Measurements from ENCODE around the gene MGAT5. TPM values are rescaled to one million over a fixed set of nuclear protein-coding genes. Genes with fewer than 3 reads are reported as not detected.

MGAT5 gene
- total RNA-seq, 4 donors from 2014 or later = 34.1 to 47.5 (median 42.6) TPM

- WGBS, 2 donors = 91 to 93% methylated on average over 7 of the region's 7 CpGs
- no peak overlapping the region for H3K27ac ChIP-seq
- H3K4me1 ChIP-seq = no peaks in the 10 kb centered on the region
- peaks cover 0 to 13% (median 0%) of the 10 kb centered on the region in 3 donors for H3K36me3 ChIP-seq
- no peaks in the 10 kb centered on the region for H3K27me3 ChIP-seq
- no peak for DNase-seq (ENCODE audit: low spot score in 2 of 2)
- TF ChIP-seq EP300 (IDR thresholded peaks at IDR 0.05) (no peak), POLR2A (IDR thresholded peaks at IDR 0.05) (no peak), CTCF (IDR thresholded peaks at IDR 0.05) (no peak)
- no peaks in the 10 kb centered on the region for H3K9me3 ChIP-seq
- no peak overlapping the region for H3K4me3 ChIP-seq
These were observed 203.5 kb downstream of the MGAT5 start for GRCh38 chr2:134457353-134457752.

DNA sequence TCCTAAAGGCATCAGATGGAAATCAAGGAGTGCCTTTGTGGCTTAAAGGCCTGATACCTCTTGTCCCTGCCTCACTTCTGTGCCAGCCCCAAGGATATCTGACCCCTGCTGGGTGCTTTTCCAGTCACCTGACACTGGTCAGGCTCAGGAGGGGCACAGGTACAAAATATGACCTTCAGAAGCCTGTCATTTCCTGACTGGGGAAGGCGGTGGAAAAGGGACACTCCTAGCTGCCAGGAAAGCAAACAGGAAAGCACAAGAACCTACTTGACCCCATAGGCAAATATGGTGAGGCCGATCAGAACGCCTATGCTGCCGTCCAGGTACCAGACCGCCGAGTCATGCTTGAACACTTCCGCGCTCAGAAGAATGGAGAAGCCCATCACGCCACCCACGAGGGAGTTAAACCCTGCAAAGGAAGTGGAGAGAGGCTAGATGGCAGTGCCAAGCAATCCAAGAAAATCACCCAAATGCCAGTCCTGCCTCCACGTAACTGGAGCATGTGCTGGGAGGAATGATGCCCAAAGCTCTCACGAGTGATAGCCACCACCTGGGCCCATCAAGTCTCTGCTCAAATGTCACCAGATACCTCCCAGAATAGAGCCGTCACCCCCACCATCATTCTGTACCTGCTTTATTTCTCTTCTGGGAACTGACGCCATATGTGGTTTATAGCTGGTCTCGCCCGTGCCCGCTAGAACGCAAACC lies 204.0 kb downstream of the MGAT5 start:
- no peaks in the 10 kb centered on the region for H3K9me3 ChIP-seq
- WGBS, 2 donors = 87 to 88% methylated on average over 18 of the region's 18 CpGs
- H3K4me3 ChIP-seq = no peak overlapping the region
- no peaks in the 10 kb centered on the region for H3K4me1 ChIP-seq
- no peak for DNase-seq (ENCODE audit: low spot score in 2 of 2)
- no peaks in the 10 kb centered on the region for H3K27me3 ChIP-seq
- TF ChIP-seq EP300 (IDR thresholded peaks at IDR 0.05) (no peak), CTCF (IDR thresholded peaks at IDR 0.05) (no peak), POLR2A (IDR thresholded peaks at IDR 0.05) (no peak)
- H3K27ac ChIP-seq = no peak overlapping the region
- peaks cover 0 to 13% (median 0%) of the 10 kb centered on the region in 3 donors for H3K36me3 ChIP-seq

GRCh38 chr2:134458473-134458853 lies 204.6 kb downstream of the MGAT5 start:
- Histone ChIP-seq H3K27ac (no peak overlapping the region), H3K9me3 (no peaks in the 10 kb centered on the region), H3K4me1 (no peaks in the 10 kb centered on the region), H3K27me3 (no peaks in the 10 kb centered on the region), H3K36me3 (peaks cover 0 to 16% (median 0%) of the 10 kb centered on the region in 3 donors), H3K4me3 (no peak overlapping the region)
- TF ChIP-seq EP300 (IDR thresholded peaks at IDR 0.05) (no peak), POLR2A (IDR thresholded peaks at IDR 0.05) (no peak), CTCF (IDR thresholded peaks at IDR 0.05) (no peak)
- no peak for DNase-seq (ENCODE audit: low spot score in 2 of 2)
- 93 to 95% methylated on average over 6 of the region's 6 CpGs for WGBS, 2 donors

- H3K4me1 ChIP-seq = no peaks in the 10 kb centered on the region
- H3K4me3 ChIP-seq = no peak overlapping the region
- DNase-seq (ENCODE audit: low spot score in 2 of 2) = no peak
- H3K36me3 ChIP-seq = peaks cover 0 to 16% (median 0%) of the 10 kb centered on the region in 3 donors
- no peaks in the 10 kb centered on the region for H3K27me3 ChIP-seq
- WGBS, 2 donors = 89 to 92% methylated on average over 10 of the region's 10 CpGs
- TF ChIP-seq CTCF (IDR thresholded peaks at IDR 0.05) (no peak), EP300 (IDR thresholded peaks at IDR 0.05) (no peak), POLR2A (IDR thresholded peaks at IDR 0.05) (no peak)
- no peaks in the 10 kb centered on the region for H3K9me3 ChIP-seq
- H3K27ac ChIP-seq = no peak overlapping the region
These were observed 205.1 kb downstream of the MGAT5 start for GRCh38 chr2:134458950-134459349.

DNA sequence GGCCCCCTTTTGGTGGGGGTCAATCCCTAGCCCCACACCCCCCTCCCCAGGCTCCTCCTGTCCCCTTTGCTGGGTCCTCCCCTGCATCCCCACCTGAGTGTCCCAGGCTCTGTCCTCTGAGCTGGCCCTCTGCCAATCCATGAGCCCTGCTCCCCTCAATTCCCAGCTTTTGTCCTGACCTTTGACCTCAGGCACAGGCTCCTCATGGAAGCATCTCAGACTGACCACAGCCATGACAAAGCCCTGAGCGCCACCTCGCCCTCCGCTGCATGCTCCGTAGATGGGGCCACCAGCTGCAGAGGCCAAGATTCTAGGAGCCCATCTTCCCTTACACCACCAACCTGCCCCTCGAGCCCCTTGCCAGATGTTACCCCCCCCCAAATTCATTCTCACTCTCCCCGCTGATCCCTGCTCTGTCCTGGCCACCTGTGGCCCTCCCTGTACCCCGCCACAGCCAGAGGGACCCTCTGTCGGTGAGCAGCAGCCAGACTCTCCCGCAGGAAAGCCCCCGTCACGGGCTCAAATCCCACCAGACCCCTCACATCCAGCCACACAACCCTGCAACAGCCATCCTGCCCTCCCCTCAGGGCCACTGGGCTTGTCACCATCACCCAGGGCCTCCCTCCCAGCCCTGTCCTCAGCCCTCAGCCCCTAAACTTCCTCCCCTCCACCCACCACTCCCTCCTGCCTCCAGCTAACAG lies 206.0 kb downstream of the MGAT5 start:
- peaks cover 0 to 15% (median 0%) of the 10 kb centered on the region in 3 donors for H3K36me3 ChIP-seq
- no peaks in the 10 kb centered on the region for H3K27me3 ChIP-seq
- TF ChIP-seq CTCF (IDR thresholded peaks at IDR 0.05) (no peak), POLR2A (IDR thresholded peaks at IDR 0.05) (no peak), EP300 (IDR thresholded peaks at IDR 0.05) (no peak)
- 92 to 93% methylated on average over 11 of the region's 11 CpGs for WGBS, 2 donors
- H3K9me3 ChIP-seq = no peaks in the 10 kb centered on the region
- H3K4me1 ChIP-seq = no peaks in the 10 kb centered on the region
- no peak overlapping the region for H3K4me3 ChIP-seq
- no peak overlapping the region for H3K27ac ChIP-seq
- no peak for DNase-seq (ENCODE audit: low spot score in 2 of 2)
